Fibroblast of lung (primary cell): ENCODE data around the gene RAB1A.

Experiments used
- EZH2 ChIP-seq: IDR thresholded peaks from 2 replicates; pipeline ENCODE4 v1.5.1; 2012; ENCODE audit warnings: low read length, control low read depth, mild to moderate bottlenecking; ENCODE audit errors: missing control alignments
- TF ChIP-seq, protein P1 (sequence below), 2 donors: IDR thresholded peaks in 1 of 2; conservative IDR thresholded peaks in 1 of 2; 1 replicate in 1 of 2; 2 replicates in 1 of 2; pipeline ENCODE4 v1.5.1; 2011 to 2012; ENCODE audit warnings: low read length in 2 of 2, control low read depth in 1 of 2, inconsistent platforms in 1 of 2, low read depth in 1 of 2, mild to moderate bottlenecking in 1 of 2

DNA sequence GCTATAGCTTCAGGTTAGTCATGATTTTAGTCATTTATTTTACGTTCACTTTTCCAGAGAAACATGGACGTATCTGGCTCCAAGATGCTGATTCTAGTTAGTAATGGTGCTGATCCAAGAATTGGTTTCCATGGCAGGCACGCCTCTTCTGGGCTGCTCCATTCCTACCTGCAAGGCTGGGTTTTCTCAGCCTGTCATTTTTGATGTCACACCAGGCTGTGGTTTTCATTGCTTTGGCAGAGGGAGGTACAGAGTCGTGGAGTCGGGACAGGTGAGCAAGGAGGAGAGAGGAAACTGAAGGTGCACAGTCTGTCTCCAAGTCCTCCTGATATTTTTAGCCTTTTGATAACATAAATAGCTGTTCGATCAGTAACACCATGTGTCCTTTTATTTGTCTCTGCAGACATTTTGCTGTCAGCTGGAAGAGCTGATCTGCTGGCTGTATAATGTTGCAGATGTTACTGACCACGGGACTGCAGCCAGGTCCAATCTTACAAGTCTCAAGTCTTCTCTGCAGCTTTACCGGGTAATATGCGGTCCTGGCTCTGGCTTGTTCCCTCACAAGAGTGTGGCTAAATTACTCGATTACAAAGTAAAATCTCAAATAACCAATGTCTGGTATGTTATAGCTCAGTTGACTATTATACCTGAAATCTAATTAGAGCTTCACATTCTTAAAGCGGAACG lies 55.9 kb downstream of the RAB1A start:
- TF ChIP-seq, protein P1, sequence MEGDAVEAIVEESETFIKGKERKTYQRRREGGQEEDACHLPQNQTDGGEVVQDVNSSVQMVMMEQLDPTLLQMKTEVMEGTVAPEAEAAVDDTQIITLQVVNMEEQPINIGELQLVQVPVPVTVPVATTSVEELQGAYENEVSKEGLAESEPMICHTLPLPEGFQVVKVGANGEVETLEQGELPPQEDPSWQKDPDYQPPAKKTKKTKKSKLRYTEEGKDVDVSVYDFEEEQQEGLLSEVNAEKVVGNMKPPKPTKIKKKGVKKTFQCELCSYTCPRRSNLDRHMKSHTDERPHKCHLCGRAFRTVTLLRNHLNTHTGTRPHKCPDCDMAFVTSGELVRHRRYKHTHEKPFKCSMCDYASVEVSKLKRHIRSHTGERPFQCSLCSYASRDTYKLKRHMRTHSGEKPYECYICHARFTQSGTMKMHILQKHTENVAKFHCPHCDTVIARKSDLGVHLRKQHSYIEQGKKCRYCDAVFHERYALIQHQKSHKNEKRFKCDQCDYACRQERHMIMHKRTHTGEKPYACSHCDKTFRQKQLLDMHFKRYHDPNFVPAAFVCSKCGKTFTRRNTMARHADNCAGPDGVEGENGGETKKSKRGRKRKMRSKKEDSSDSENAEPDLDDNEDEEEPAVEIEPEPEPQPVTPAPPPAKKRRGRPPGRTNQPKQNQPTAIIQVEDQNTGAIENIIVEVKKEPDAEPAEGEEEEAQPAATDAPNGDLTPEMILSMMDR (conservative IDR thresholded peaks at IDR 0.05 in 1 of 2, IDR thresholded peaks at IDR 0.05 in 1 of 2; ENCODE audit: low read depth in 1 of 2, low read length in 2 of 2), result no peak
- TF ChIP-seq EZH2, result no peak
